Muscle of back (tissue), 11 donors: ENCODE measurements around the gene SPG21. TPM values are rescaled to one million over a fixed set of nuclear protein-coding genes. Genes with fewer than 3 reads are reported as not detected.

Experiments used
- DNase-seq, 3 donors: peaks; one replicate each; pipeline versions ENCODE4 v3.0.0 to v3.0.0-alpha.2; 2013
- polyA plus RNA-seq, 10 donors: library from polyadenylated mRNA; unstranded; fragments of 120-200 nt; gene quantifications; one replicate each; pipeline ENCODE4 v1.2.1, GENCODE V29; 2013; ENCODE audit not compliant: insufficient read length in 10 of 10

The SPG21 gene
- polyA plus RNA-seq, 10 donors: 65.6 to 89.1 (median 80.8) TPM

- peak in 1 of 3 donors; percentile 26 for DNase-seq
These were observed 8.1 kb upstream of the SPG21 start for GRCh38 chr15:64997745-64998375.

- peak in 1 of 3 donors; percentile 69 for DNase-seq
These were observed 7.4 kb upstream of the SPG21 start for GRCh38 chr15:64997066-64997465.

- no peak for DNase-seq
These were observed 3.6 kb upstream of the SPG21 start for GRCh38 chr15:64993290-64993689.

DNA sequence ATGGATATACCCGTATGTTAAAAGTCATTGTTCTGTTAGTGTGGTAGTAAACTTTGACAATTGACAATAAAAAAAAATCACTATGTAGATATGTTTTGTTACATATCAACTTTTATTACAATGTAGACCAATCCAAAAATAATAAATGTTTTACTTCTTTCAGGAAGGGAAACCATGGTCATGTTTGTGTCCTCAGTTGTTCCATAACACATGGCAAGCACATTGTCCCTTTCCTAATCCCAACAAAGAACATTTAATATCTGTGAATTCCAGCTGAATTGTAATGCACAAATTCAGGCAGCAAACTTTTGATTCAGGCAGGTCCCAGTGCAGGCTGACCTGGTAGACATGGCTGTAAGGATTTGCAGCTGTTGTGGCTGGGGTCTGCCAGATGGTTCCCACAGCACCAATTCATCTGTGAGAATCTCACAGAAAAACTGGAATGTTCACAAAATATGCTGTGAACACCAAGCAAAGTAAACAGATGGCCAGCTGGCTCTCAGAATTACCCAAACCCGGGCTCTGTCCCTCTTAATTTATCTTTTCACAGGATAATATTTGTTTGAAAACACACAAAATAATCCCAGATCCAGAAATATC is 1.9 kb upstream of the SPG21 start:
- peak; percentile 67 to 94 (median 81) for DNase-seq

DNA sequence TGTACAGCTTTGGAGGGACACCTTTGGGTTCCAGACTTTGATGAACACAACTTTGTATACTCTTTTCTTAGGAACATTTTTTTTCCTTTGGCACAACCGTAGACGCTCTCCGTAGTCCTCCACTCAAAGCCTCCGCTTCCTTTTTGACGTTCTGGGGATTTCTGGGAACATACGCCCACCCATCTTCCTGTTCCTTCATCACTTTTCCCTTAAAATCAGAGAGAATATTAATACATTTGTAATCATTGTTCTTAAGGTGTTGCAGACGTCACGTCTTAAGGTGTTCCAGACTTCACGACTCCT is 405 bp upstream of the SPG21 start:
- DNase-seq: no peak

DNA sequence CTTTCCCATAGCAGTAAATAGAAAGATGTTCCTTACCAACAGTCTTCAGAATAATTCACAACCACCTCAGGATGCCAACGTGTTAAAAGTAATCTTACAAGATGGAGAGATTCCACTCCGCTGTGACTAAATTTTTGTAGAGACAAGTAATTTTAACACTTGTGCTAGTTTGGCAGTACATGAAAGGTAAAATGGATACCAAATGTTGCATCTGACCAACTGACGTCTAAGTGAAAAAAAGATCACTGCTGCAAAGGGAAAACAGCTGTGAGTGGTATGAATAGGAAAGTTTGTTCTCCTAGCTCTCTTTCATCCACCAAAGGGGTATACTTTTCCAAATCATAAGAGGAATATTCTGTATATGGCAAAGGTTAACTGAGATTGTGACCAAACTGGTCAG is 2.6 kb downstream of the SPG21 start:
- DNase-seq: peak in 1 of 3 donors; percentile 32

- DNase-seq: peak in 1 of 3 donors; percentile 28
These were observed 4.2 kb downstream of the SPG21 start for GRCh38 chr15:64985366-64986033.

DNA sequence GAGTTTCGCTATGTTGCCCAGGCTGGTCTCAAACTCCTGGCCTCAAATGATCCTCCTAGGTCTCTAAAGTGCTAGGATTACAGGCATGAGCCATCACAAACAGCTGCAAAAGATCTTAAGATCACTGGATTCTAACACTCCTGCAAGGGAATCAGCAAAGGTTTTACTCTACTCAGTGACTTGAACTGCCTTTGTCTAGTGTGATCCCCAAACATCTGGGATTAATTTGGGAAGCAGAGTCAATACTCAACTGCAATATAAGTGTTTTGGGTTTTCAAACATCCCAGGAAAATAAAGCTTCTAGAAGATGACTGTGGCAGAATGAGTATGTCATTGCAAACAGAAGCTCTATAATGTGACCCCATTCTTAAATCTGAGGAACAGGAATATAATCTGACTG is 7.2 kb downstream of the SPG21 start:
- DNase-seq: peak; percentile 42 to 60 (median 43)

GRCh38 chr15:64981812-64982431 is 7.8 kb downstream of the SPG21 start:
- DNase-seq: no peak

DNA sequence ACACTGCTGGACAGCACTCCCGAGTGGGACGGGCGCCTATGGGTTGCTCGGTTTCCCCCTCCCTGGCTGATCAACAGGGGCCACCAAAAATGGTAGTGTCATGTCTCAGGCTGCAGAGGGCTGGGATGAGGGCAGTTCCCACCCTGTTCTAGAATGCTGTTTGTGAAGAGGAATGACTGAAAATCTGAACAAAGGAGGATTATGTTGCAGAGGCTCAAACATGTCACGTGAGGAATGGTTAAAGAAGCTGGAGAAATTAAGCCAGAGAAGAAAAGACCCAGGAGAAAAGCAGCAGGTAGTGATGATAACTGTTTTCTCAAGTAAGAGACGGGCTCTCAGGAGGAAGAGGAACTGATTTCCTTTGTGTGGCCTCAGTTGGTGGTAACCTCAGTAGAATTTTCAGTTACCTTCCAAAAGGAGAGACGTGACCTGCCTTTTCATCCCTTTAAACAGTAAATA is 10.4 kb downstream of the SPG21 start:
- DNase-seq: no peak

DNA sequence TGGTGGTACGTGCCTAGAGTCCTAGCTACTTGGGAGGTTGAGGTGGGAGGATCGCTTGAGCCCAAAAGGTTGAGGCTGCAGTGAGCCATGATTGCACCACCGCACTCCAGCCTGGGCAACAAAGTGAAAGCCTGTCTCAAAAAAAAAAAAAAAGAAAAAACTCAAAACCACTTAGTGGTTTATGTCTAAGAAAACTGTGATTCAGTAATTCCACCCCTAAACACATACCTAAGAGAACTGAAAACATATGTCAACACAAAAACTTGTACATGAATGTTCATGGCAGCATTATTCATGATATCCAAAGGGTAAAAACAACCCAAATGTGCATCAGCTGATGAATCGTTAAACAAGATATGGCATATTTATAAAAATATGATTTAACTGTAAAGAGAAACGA is 14.3 kb downstream of the SPG21 start:
- DNase-seq: no peak

GRCh38 chr15:64970698-64971097 is 19.0 kb downstream of the SPG21 start:
- no peak for DNase-seq

- no peak for DNase-seq
These were observed 20.3 kb downstream of the SPG21 start for GRCh38 chr15:64969401-64969800.

- DNase-seq: no peak
These were observed 28.7 kb downstream of the SPG21 start for GRCh38 chr15:64961013-64961412.

GRCh38 chr15:64960153-64960552 is 29.6 kb downstream of the SPG21 start:
- no peak for DNase-seq

GRCh38 chr15:64959128-64959527 is 30.6 kb downstream of the SPG21 start:
- DNase-seq: no peak

GRCh38 chr15:64954395-64954794 is 35.3 kb downstream of the SPG21 start:
- DNase-seq: no peak

DNA sequence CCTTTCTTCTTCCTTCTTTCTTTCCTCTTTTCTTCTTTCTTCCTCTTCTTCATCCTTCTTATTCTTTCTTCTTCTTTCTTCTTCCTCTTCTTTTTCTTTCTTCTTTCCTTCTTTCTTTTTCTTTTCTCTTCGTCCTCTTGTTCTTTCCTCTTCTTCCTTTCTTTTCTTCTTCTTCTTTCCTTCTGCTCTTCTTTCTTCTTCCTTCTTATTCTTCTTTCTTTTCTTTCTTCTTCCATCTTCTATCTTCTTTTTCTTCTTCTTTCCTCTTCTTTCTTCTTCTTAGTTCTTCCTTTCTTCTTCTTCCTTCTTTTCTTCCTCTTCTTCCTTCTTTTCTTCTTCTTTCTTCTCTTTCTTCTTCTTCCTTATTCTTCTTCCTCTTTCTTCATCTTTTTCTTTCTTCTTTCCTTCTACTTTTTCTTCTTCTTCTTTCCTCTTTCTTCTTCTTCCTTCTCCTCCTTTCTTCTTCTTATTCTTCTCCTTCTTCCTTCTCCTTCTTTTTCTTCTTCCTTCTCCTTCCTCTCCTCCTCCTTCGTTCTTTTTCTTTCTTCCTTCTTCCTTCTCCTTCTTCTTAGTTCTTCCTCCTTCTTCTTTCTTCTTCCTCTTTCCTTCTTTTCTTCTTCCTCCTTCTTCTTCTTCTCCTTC is 37.8 kb downstream of the SPG21 start:
- no peak for DNase-seq

GRCh38 chr15:64950888-64951287 is 38.8 kb downstream of the SPG21 start:
- DNase-seq: no peak

GRCh38 chr15:64949383-64950186 is 40.1 kb downstream of the SPG21 start:
- no peak for DNase-seq

DNA sequence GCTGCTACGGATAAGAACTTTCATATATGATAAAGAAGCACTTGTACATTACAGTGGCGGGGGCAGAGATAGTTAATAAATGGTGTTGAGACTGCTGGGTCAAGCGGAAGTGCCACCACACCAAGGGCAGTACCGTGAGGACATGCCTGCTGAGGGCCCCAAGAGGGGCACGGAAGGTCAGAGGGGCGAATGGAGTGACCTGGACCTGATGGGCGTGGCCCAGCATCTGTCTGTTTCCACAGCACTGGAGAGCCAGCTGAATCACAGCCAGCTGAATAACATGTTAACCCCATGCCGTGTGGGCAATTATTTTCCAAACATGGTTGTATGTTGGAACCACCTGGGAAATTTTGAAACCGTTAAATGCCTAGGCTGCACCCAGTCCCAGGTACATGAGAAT is 40.8 kb downstream of the SPG21 start:
- no peak for DNase-seq

DNA sequence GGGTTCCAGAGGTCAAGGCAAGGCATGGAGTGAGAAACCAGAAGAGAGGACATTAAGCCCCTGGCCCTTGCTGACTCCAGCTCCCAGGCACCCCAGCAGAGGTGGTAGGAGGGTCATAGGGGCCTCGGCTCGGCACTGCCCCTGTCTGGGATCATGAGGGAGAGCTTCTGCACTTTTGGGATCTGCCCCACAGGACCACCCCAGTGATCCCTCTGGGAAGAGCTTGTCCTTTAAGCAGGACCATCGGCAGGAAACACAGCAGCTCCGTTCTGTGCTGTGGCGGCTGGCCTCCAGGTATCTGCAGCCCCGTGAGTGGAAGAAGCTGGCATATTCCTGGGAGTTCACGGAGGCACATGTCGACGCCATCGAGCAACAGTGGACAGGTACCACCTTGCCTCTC is 42.5 kb downstream of the SPG21 start:
- no peak for DNase-seq
